ENCODE measurements around the gene DIS3L2. TPM values are rescaled to one million over a fixed set of nuclear protein-coding genes. Genes with fewer than 3 reads are reported as not detected.

The DIS3L2 gene
- total RNA-seq, 1 donor from 2014 or later, result 20.6 TPM

- Histone ChIP-seq H3K4me3 (no peak overlapping the region), H3K27ac (no peak overlapping the region), H3K27me3 (no peaks in the 10 kb centered on the region), H3K9me3 (peaks cover 0 to 5% of the 10 kb centered on the region in 2 donors), H3K36me3 (no peaks in the 10 kb centered on the region), H3K4me1 (peaks cover 0 to 2% of the 10 kb centered on the region in 2 donors)
- intact Hi-C loops (cut with DNase I), result no loop called here
- no peak for TF ChIP-seq CTCF (IDR thresholded peaks at IDR 0.05)
- no peak for DNase-seq (ENCODE audit: low spot score in 2 of 2)
Observed at GRCh38 chr2:232318169-232318855, 356.8 kb downstream of the DIS3L2 start.

GRCh38 chr2:232319067-232319802 is 357.7 kb downstream of the DIS3L2 start:
- H3K27ac ChIP-seq, result no peak overlapping the region

GRCh38 chr2:232319803-232320442 is 358.4 kb downstream of the DIS3L2 start:
- Histone ChIP-seq H3K4me1 (peaks cover 0 to 1% of the 10 kb centered on the region in 2 donors), H3K27me3 (no peaks in the 10 kb centered on the region), H3K4me3 (no peak overlapping the region), H3K36me3 (no peaks in the 10 kb centered on the region), H3K9me3 (no peaks in the 10 kb centered on the region), H3K27ac (no peak overlapping the region)
- intact Hi-C loops (cut with DNase I), result no loop called here
- no peak for TF ChIP-seq CTCF (IDR thresholded peaks at IDR 0.05)
- DNase-seq (ENCODE audit: low spot score in 2 of 2), result peak in 1 of 2 donors; percentile 44

More at GRCh38 chr2:232319067-232319802, 357.7 kb downstream of the DIS3L2 start:
- TF ChIP-seq CTCF (IDR thresholded peaks at IDR 0.05), result no peak
- no peaks in the 10 kb centered on the region for H3K36me3 ChIP-seq
- H3K27me3 ChIP-seq, result no peaks in the 10 kb centered on the region
- DNase-seq (ENCODE audit: low spot score in 2 of 2), result no peak
- intact Hi-C loops (cut with DNase I), result no loop called here
- H3K4me1 ChIP-seq, result peaks cover 0 to 2% of the 10 kb centered on the region in 2 donors
- no peak overlapping the region for H3K4me3 ChIP-seq
- H3K9me3 ChIP-seq, result no peaks in the 10 kb centered on the region

- DNase-seq (ENCODE audit: low spot score in 2 of 2), result peak in 1 of 2 donors; percentile 19
- intact Hi-C loops (cut with DNase I), result no loop called here
- no peak overlapping the region for H3K4me3 ChIP-seq
- no peak overlapping the region for H3K27ac ChIP-seq
- no peaks in the 10 kb centered on the region for H3K9me3 ChIP-seq
- no peak for TF ChIP-seq CTCF (IDR thresholded peaks at IDR 0.05)
- H3K36me3 ChIP-seq, result no peaks in the 10 kb centered on the region
- H3K4me1 ChIP-seq, result no peaks in the 10 kb centered on the region
- H3K27me3 ChIP-seq, result no peaks in the 10 kb centered on the region
Observed at GRCh38 chr2:232320443-232320803, 358.9 kb downstream of the DIS3L2 start.

- intact Hi-C loops (cut with DNase I), result no loop called here
- no peak overlapping the region for H3K4me3 ChIP-seq
- no peaks in the 10 kb centered on the region for H3K27me3 ChIP-seq
- H3K4me1 ChIP-seq, result no peaks in the 10 kb centered on the region
- H3K27ac ChIP-seq, result no peak overlapping the region
- no peaks in the 10 kb centered on the region for H3K36me3 ChIP-seq
- no peak for DNase-seq (ENCODE audit: low spot score in 2 of 2)
- TF ChIP-seq CTCF (IDR thresholded peaks at IDR 0.05), result no peak
- no peaks in the 10 kb centered on the region for H3K9me3 ChIP-seq
Observed at GRCh38 chr2:232321156-232321816, 359.8 kb downstream of the DIS3L2 start.

Data from ascending aorta (tissue), 2 donors.